SK-N-SH (cell line): Measurements from ENCODE around the gene NUP37. TPM values are rescaled to one million over a fixed set of nuclear protein-coding genes. Genes with fewer than 3 reads are reported as not detected.

ENCODE experiments used
- CTCF ChIA-PET: fragments of 300-600, 350-600 bp; formaldehyde crosslinking; extraction: SDS; loops from one replicate; lab custom pipeline; 2021; lab: Yijun Ruan, JAX
- POLR2A ChIA-PET: fragments of 350-600 bp; sonication (Branson Sonifier 250); formaldehyde crosslinking; extraction: SDS; loops from one replicate; lab custom pipeline; 2020; ENCODE audit warnings: antibody characterized with exemption, inconsistent platforms; lab: Yijun Ruan, JAX
- DNase-seq: peaks from one replicate; pipeline ENCODE4 v3.0.0; 2012
- H2AFZ ChIP-seq: fragments of 200-600 bp; sonication (generic); 2 replicates; pipeline ENCODE4 v1.8.1; 2016; ENCODE audit warnings: antibody characterized with exemption, mild to moderate bottlenecking, low read depth
- H3F3A ChIP-seq: fragments of 200-600 bp; sonication (generic); replicated peaks from 2 replicates; pipeline ENCODE3; 2016; ENCODE audit warnings: antibody characterized with exemption, mild to moderate bottlenecking; ENCODE audit not compliant: insufficient read depth
- H3K27ac ChIP-seq, 2 experiments: fragments of 200-500 bp in 1 of 2; fragments of 200-600 bp in 1 of 2; sonication (Bioruptor generic) in 1 of 2; sonication (generic), shearing (Covaris generic) in 1 of 2; 2 replicates each; pipeline versions ENCODE4 v1.5.1 to v1.6.1; 2014 to 2016; ENCODE audit warnings: low read depth in 2 of 2, inconsistent platforms in 1 of 2, low read length in 1 of 2, mild to moderate bottlenecking in 1 of 2, mixed read lengths in 1 of 2
- H3K27me3 ChIP-seq: fragments of 200-600 bp; sonication (generic), shearing (Covaris generic); 2 replicates; pipeline ENCODE4 v1.6.1; 2016; ENCODE audit warnings: mixed run types; ENCODE audit not compliant: insufficient read depth
- H3K36me3 ChIP-seq, 2 experiments: fragments of 200-500 bp in 1 of 2; fragments of 200-600 bp in 1 of 2; sonication (Bioruptor generic) in 1 of 2; sonication (generic) in 1 of 2; replicated peaks in 1 of 2; 2 replicates each; pipeline versions ENCODE3 to v1.5.1; 2014 to 2016; ENCODE audit warnings: low read length in 1 of 2, mild to moderate bottlenecking in 1 of 2; ENCODE audit not compliant: insufficient read depth in 2 of 2, control insufficient read depth in 1 of 2
- H3K4me1 ChIP-seq, 2 experiments: fragments of 200-500 bp in 1 of 2; fragments of 200-600 bp in 1 of 2; sonication (Bioruptor generic) in 1 of 2; sonication (generic), shearing (Covaris generic) in 1 of 2; 2 replicates each; pipeline versions ENCODE4 v1.5.1 to v1.6.1; 2014 to 2016; ENCODE audit warnings: low read depth in 1 of 2, low read length in 1 of 2, mixed run types in 1 of 2; ENCODE audit not compliant: insufficient read depth in 2 of 2, control insufficient read depth in 1 of 2
- H3K4me2 ChIP-seq: fragments of 200-600 bp; sonication (generic), shearing (Covaris generic); 2 replicates; pipeline ENCODE4 v1.6.1; 2017; ENCODE audit warnings: mixed run types
- H3K4me3 ChIP-seq, 2 experiments: fragments of 200-500 bp in 1 of 2; fragments of 200-600 bp in 1 of 2; sonication (Bioruptor generic) in 1 of 2; sonication (generic), shearing (Covaris generic) in 1 of 2; 2 replicates each; pipeline versions ENCODE4 v1.5.1 to v1.8.1; 2014 to 2016; ENCODE audit warnings: low read depth in 2 of 2, inconsistent platforms in 1 of 2, low read length in 1 of 2, mild to moderate bottlenecking in 1 of 2, mixed read lengths in 1 of 2, moderate library complexity in 1 of 2
- H3K79me2 ChIP-seq: fragments of 200-600 bp; sonication (generic); 2 replicates; pipeline ENCODE4 v1.8.1; 2017; ENCODE audit warnings: mild to moderate bottlenecking; ENCODE audit not compliant: insufficient read depth
- H3K9ac ChIP-seq: fragments of 200-600 bp; sonication (generic); 2 replicates; pipeline ENCODE4 v1.6.1; 2017; ENCODE audit warnings: mixed run types
- H3K9me2 ChIP-seq: fragments of 200-600 bp; sonication (generic); 2 replicates; pipeline ENCODE4 v1.6.1; 2017; ENCODE audit warnings: mixed run types
- H3K9me3 ChIP-seq: fragments of 200-600 bp; sonication (generic); 2 replicates; pipeline ENCODE4 v1.6.1; 2017; ENCODE audit warnings: mixed run types, mild to moderate bottlenecking, moderate library complexity
- H4K20me1 ChIP-seq: fragments of 200-600 bp; sonication (generic); 2 replicates; pipeline ENCODE4 v1.6.1; 2017; ENCODE audit warnings: mild to moderate bottlenecking, mixed run types; ENCODE audit not compliant: insufficient read depth
- ELF1 ChIP-seq: IDR thresholded peaks from 2 replicates; pipeline ENCODE4 v1.4.0; 2012
- EZH2phosphoT487 ChIP-seq: fragments of 200-600 bp; sonication (generic); IDR thresholded peaks from 2 replicates; pipeline ENCODE4 v1.6.1; 2017; ENCODE audit warnings: low read depth, mixed run types, mild to moderate bottlenecking, antibody characterized with exemption, moderate library complexity, borderline replicate concordance
- FOXJ3 ChIP-seq: sonication (generic); formaldehyde crosslinking; IDR thresholded peaks from 2 replicates; pipeline ENCODE4 v1.5.1; 2020; ENCODE audit warnings: mild to moderate bottlenecking, missing genetic modification reagents
- GATA2 ChIP-seq: sonication (generic); formaldehyde crosslinking; IDR thresholded peaks from 2 replicates; pipeline ENCODE4 v1.5.0; 2020; ENCODE audit warnings: mild to moderate bottlenecking, missing genetic modification reagents
- MEF2A ChIP-seq: IDR thresholded peaks from 2 replicates; pipeline ENCODE4 v1.4.0; 2012; ENCODE audit warnings: low read depth, borderline replicate concordance
- MXI1 ChIP-seq: IDR thresholded peaks from 2 replicates; pipeline ENCODE4 v1.6.1; 2012; ENCODE audit warnings: mild to moderate bottlenecking, low read depth, low read length, improper control_type of control experiment
- NFIC ChIP-seq: IDR thresholded peaks from 2 replicates; pipeline ENCODE4 v1.4.0; 2012; ENCODE audit warnings: borderline replicate concordance
- NRF1 ChIP-seq: IDR thresholded peaks from 2 replicates; pipeline ENCODE4 v1.6.1; 2012; ENCODE audit warnings: low read depth, mild to moderate bottlenecking, low read length
- RAD21 ChIP-seq: IDR thresholded peaks from 2 replicates; pipeline ENCODE4 v1.6.1; 2012; ENCODE audit warnings: mild to moderate bottlenecking, low read length
- RCOR1 ChIP-seq: fragments of 150-350 bp; IDR thresholded peaks from 2 replicates; pipeline ENCODE4 v1.6.1; 2017; ENCODE audit warnings: antibody characterized with exemption, low read length
- REST ChIP-seq: IDR thresholded peaks from 2 replicates; pipeline ENCODE4 v1.6.1; 2012; ENCODE audit warnings: mild to moderate bottlenecking, low read depth, low read length, moderate library complexity
- RFX5 ChIP-seq: IDR thresholded peaks from 2 replicates; pipeline ENCODE4 v1.6.1; 2012; ENCODE audit warnings: mild to moderate bottlenecking, improper control_type of control experiment, low read length
- RXRA ChIP-seq: IDR thresholded peaks from 2 replicates; pipeline ENCODE4 v1.4.0; 2012; ENCODE audit warnings: low read depth, mild to moderate bottlenecking, borderline replicate concordance
- TAF1 ChIP-seq: IDR thresholded peaks from 2 replicates; pipeline ENCODE4 v1.6.1; 2012; ENCODE audit warnings: low read depth, mild to moderate bottlenecking, low read length, moderate library complexity, borderline replicate concordance
- USF1 ChIP-seq: IDR thresholded peaks from 2 replicates; pipeline ENCODE4 v1.4.0; 2012; ENCODE audit warnings: low read depth, borderline replicate concordance
- USF2 ChIP-seq: fragments of 150-350 bp; IDR thresholded peaks from 2 replicates; pipeline ENCODE4 v1.6.1; 2017; ENCODE audit warnings: antibody characterized with exemption, low read length, low read depth, borderline replicate concordance
- YY1 ChIP-seq: IDR thresholded peaks from 2 replicates; pipeline ENCODE4 v1.4.0; 2012; ENCODE audit warnings: low read depth, mild to moderate bottlenecking
- WGBS: methylation state at CpG from one replicate; pipeline ENCODE4 v1.1.6; 2017; ENCODE audit warnings: low lambda C conversion rate; 5-methylcytosine and 5-hydroxymethylcytosine counted together
- polyA plus RNA-seq, 3 experiments: library from polyadenylated mRNA; depleted of rRNA; stranded (reverse); fragments of >200 nt; gene quantifications; 2 replicates each; pipeline ENCODE4 v1.2.3, GENCODE V29; 2012
- TF ChIP-seq, protein P1 (sequence below): fragments of 150-350 bp; IDR thresholded peaks from 2 replicates; pipeline ENCODE4 v1.6.1; 2016; ENCODE audit warnings: mild to moderate bottlenecking, low read depth, low read length
- TF ChIP-seq, protein P2 (sequence below): IDR thresholded peaks from 2 replicates; pipeline ENCODE4 v1.4.0; 2012; ENCODE audit warnings: low read depth

The NUP37 gene
- polyA plus RNA-seq, 1 of the 3 experiments (the other 2 are of a cell fraction), result 29.2 TPM

DNA sequence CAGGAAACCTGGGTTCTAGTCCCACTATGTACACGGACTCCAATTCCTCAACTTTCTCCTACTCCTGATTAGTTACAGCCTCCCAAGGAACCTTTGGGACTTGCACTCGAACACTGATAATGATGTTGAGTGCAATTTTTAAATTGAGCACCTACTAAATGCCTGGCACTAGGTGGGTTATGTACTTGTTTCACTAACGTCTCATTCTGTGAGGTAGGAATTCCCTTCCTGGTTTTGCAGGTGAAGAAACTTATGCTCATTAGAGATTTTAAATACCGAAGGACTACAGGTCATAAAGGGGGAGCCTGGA, 605 bp upstream of the NUP37 start:
- Histone ChIP-seq H4K20me1 (no peaks in the 10 kb centered on the region), H3K9me3 (no peaks in the 10 kb centered on the region), H3K36me3 (peaks cover 22 to 29% of the 10 kb centered on the region in 2 experiments), H3K4me3 (peak overlapping the region; percentile 86 to 95), H3K4me1 (peaks cover 6 to 10% of the 10 kb centered on the region in 2 experiments; a peak in 3 of 4 replicates), H3K4me2 (peak overlapping the region; percentile 85), H3F3A (no peaks in the 10 kb centered on the region), H3K27me3 (no peaks in the 10 kb centered on the region), H3K79me2 (peaks cover 51% of the 10 kb centered on the region), H3K9me2 (no peaks in the 10 kb centered on the region), H3K9ac (peak overlapping the region; percentile 83)
- CTCF ChIA-PET, result interaction anchor here (1.2 kb wide), 1 partner anchor 27 kb away, joined by 4 read pairs; no protein-coding TSS in a partner anchor
- WGBS, result 0% methylated on average over 4 of the region's 4 CpGs
- TF ChIP-seq FOXJ3 (CRISPR knock-in tag) (no peak), ELF1 (no peak), MEF2A (no peak), USF1 (no peak), RAD21 (no peak), GATA2 (CRISPR knock-in tag) (no peak), REST (no peak), MXI1 (no peak), RFX5 (no peak), EZH2phosphoT487 (no peak), NRF1 (no peak), TAF1 (no peak), RCOR1 (no peak), RXRA (no peak), YY1 (no peak), USF2 (no peak), NFIC (no peak)
- TF ChIP-seq, protein P1, sequence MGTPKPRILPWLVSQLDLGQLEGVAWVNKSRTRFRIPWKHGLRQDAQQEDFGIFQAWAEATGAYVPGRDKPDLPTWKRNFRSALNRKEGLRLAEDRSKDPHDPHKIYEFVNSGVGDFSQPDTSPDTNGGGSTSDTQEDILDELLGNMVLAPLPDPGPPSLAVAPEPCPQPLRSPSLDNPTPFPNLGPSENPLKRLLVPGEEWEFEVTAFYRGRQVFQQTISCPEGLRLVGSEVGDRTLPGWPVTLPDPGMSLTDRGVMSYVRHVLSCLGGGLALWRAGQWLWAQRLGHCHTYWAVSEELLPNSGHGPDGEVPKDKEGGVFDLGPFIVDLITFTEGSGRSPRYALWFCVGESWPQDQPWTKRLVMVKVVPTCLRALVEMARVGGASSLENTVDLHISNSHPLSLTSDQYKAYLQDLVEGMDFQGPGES, result no peak
- TF ChIP-seq, protein P2, sequence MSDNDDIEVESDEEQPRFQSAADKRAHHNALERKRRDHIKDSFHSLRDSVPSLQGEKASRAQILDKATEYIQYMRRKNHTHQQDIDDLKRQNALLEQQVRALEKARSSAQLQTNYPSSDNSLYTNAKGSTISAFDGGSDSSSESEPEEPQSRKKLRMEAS, result no peak
- TF ChIP-seq, all 33 proteins: peak for 0
- H2AFZ ChIP-seq, result peak overlapping the region; percentile 94
- H3K27ac ChIP-seq, result peak overlapping the region; percentile 62 to 65
- POLR2A ChIA-PET, result interaction anchor here (0.6 kb wide), 1 partner anchor 211 kb away, joined by 3 read pairs; no protein-coding TSS in a partner anchor
- DNase-seq, result peak; percentile 5
